Measurements from ENCODE around the gene RNU5D-1.

RNU5D-1 gene

GRCh38 chr1:44733365-44733764 is 2.4 kb upstream of the RNU5D-1 start:
- DNase-seq (ENCODE audit: low read depth in 2 of 2): no peak

- DNase-seq (ENCODE audit: low read depth in 2 of 2): no peak
Measured at GRCh38 chr1:44724955-44725698, 5.8 kb downstream of the RNU5D-1 start.

GRCh38 chr1:44724296-44724954 is 6.5 kb downstream of the RNU5D-1 start:
- no peak for DNase-seq (ENCODE audit: low read depth in 2 of 2)

GRCh38 chr1:44723496-44724295 is 7.3 kb downstream of the RNU5D-1 start:
- no peak for DNase-seq (ENCODE audit: low read depth in 2 of 2)

GRCh38 chr1:44723064-44723463 is 7.9 kb downstream of the RNU5D-1 start:
- DNase-seq (ENCODE audit: low read depth in 2 of 2): no peak

- DNase-seq (ENCODE audit: low read depth in 2 of 2): peak in 1 of 2 donors; percentile 68
Measured at GRCh38 chr1:44721485-44722361, 9.2 kb downstream of the RNU5D-1 start.

- DNase-seq (ENCODE audit: low read depth in 2 of 2): no peak
Measured at GRCh38 chr1:44720281-44720680, 10.7 kb downstream of the RNU5D-1 start.

- no peak for DNase-seq (ENCODE audit: low read depth in 2 of 2)
Measured at GRCh38 chr1:44719318-44719717, 11.7 kb downstream of the RNU5D-1 start.

- DNase-seq (ENCODE audit: low read depth in 2 of 2): no peak
Measured at GRCh38 chr1:44718091-44718490, 12.9 kb downstream of the RNU5D-1 start.

GRCh38 chr1:44717653-44718052 is 13.3 kb downstream of the RNU5D-1 start:
- no peak for DNase-seq (ENCODE audit: low read depth in 2 of 2)

GRCh38 chr1:44717156-44717555 is 13.8 kb downstream of the RNU5D-1 start:
- no peak for DNase-seq (ENCODE audit: low read depth in 2 of 2)

- DNase-seq (ENCODE audit: low read depth in 2 of 2): no peak
Measured at GRCh38 chr1:44714944-44715571, 15.9 kb downstream of the RNU5D-1 start.

GRCh38 chr1:44714532-44714931 is 16.4 kb downstream of the RNU5D-1 start:
- DNase-seq (ENCODE audit: low read depth in 2 of 2): no peak

GRCh38 chr1:44713321-44713781 is 17.6 kb downstream of the RNU5D-1 start:
- DNase-seq (ENCODE audit: low read depth in 2 of 2): no peak

GRCh38 chr1:44707959-44708831 is 22.8 kb downstream of the RNU5D-1 start:
- DNase-seq (ENCODE audit: low read depth in 2 of 2): peak in 1 of 2 donors; percentile 21

GRCh38 chr1:44707112-44707881 is 23.7 kb downstream of the RNU5D-1 start:
- no peak for DNase-seq (ENCODE audit: low read depth in 2 of 2)

- no peak for DNase-seq (ENCODE audit: low read depth in 2 of 2)
Measured at GRCh38 chr1:44705938-44706337, 25.0 kb downstream of the RNU5D-1 start.

- no peak for DNase-seq (ENCODE audit: low read depth in 2 of 2)
Measured at GRCh38 chr1:44705470-44705869, 25.5 kb downstream of the RNU5D-1 start.

GRCh38 chr1:44701141-44701573 is 29.8 kb downstream of the RNU5D-1 start:
- DNase-seq (ENCODE audit: low read depth in 2 of 2): no peak
